H9 (cell line): ENCODE data around the gene JAKMIP1. TPM values are rescaled to one million over a fixed set of nuclear protein-coding genes. Genes with fewer than 3 reads are reported as not detected.

Experiments
- DNase-seq: peaks from one replicate; pipeline ENCODE4 v3.0.0-alpha.2; 2017
- H2AFZ ChIP-seq: one replicate; pipeline ENCODE4 v1.6.1; 2013; ENCODE audit warnings: mild to moderate bottlenecking, low read length, control low read depth, moderate library complexity
- H2AK5ac ChIP-seq: 2 replicates; pipeline ENCODE4 v1.6.1; 2013; ENCODE audit warnings: low read length, control low read depth, mixed read lengths; ENCODE audit not compliant: insufficient read length
- H2BK120ac ChIP-seq: one replicate; pipeline ENCODE4 v1.6.1; 2013; ENCODE audit warnings: low read depth, mild to moderate bottlenecking, low read length, control low read depth, inconsistent platforms; ENCODE audit not compliant: poor library complexity, severe bottlenecking
- H2BK12ac ChIP-seq: 2 replicates; pipeline ENCODE4 v1.6.1; 2013; ENCODE audit warnings: low read length, control low read depth, mixed read lengths, low read depth; ENCODE audit not compliant: insufficient read length
- H2BK15ac ChIP-seq: 2 replicates; pipeline ENCODE4 v1.6.1; 2013; ENCODE audit warnings: low read depth, low read length, control low read depth
- H2BK20ac ChIP-seq: one replicate; pipeline ENCODE4 v1.6.1; 2013; ENCODE audit warnings: low read depth, mild to moderate bottlenecking, low read length, control low read depth, inconsistent platforms; ENCODE audit not compliant: poor library complexity, severe bottlenecking
- H2BK5ac ChIP-seq: 2 replicates; pipeline ENCODE4 v1.6.1; 2013; ENCODE audit warnings: low read length, control low read depth, mixed read lengths; ENCODE audit not compliant: insufficient read length
- H3K14ac ChIP-seq: 2 replicates; pipeline ENCODE4 v1.6.1; 2013; ENCODE audit warnings: low read length, control low read depth; ENCODE audit not compliant: insufficient read depth
- H3K18ac ChIP-seq: 2 replicates; pipeline ENCODE4 v1.6.1; 2013; ENCODE audit warnings: low read depth, mild to moderate bottlenecking, mixed read lengths, low read length, control low read depth; ENCODE audit not compliant: insufficient read length
- H3K23ac ChIP-seq: 2 replicates; pipeline ENCODE4 v1.6.1; 2013; ENCODE audit warnings: low read length, control low read depth, mixed read lengths, low read depth; ENCODE audit not compliant: insufficient read length
- H3K23me2 ChIP-seq: 2 replicates; pipeline ENCODE4 v1.6.1; 2013; ENCODE audit warnings: low read depth, mild to moderate bottlenecking, mixed read lengths, low read length, control low read depth; ENCODE audit not compliant: insufficient read length, poor library complexity, severe bottlenecking
- H3K27ac ChIP-seq: 2 replicates; pipeline ENCODE4 v1.5.1; 2013; ENCODE audit warnings: low read length, control low read depth, mixed read lengths, low read depth; ENCODE audit not compliant: insufficient read length
- H3K27me3 ChIP-seq: 2 replicates; pipeline ENCODE4 v1.6.1; 2013; ENCODE audit warnings: low read length, control low read depth, inconsistent platforms; ENCODE audit not compliant: insufficient read depth
- H3K4ac ChIP-seq: 2 replicates; pipeline ENCODE4 v1.6.1; 2013; ENCODE audit warnings: low read depth, mild to moderate bottlenecking, control low read depth, inconsistent platforms, low read length, moderate library complexity
- H3K4me1 ChIP-seq: 2 replicates; pipeline ENCODE4 v1.6.1; 2013; ENCODE audit warnings: low read length, control low read depth, inconsistent platforms; ENCODE audit not compliant: insufficient read depth
- H3K4me2 ChIP-seq: 2 replicates; pipeline ENCODE4 v1.6.1; 2013; ENCODE audit warnings: low read length, control low read depth, mixed read lengths; ENCODE audit not compliant: insufficient read length, insufficient read depth
- H3K56ac ChIP-seq: 2 replicates; pipeline ENCODE4 v1.6.1; 2013; ENCODE audit warnings: low read depth, mild to moderate bottlenecking, mixed read lengths, low read length, control low read depth; ENCODE audit not compliant: insufficient read length
- H3K79me1 ChIP-seq: 2 replicates; pipeline ENCODE4 v1.6.1; 2013; ENCODE audit warnings: low read depth, mild to moderate bottlenecking, moderate library complexity, low read length, control low read depth, inconsistent platforms; ENCODE audit not compliant: insufficient read depth, poor library complexity, severe bottlenecking
- H3K79me2 ChIP-seq: 2 replicates; pipeline ENCODE4 v1.6.1; 2013; ENCODE audit warnings: low read length, control low read depth, inconsistent platforms; ENCODE audit not compliant: insufficient read depth
- H3K9ac ChIP-seq: 2 replicates; pipeline ENCODE4 v1.6.1; 2013; ENCODE audit warnings: low read length, control low read depth, mixed read lengths; ENCODE audit not compliant: insufficient read length; ENCODE audit errors: extremely low read depth
- H3K9me3 ChIP-seq: one replicate; pipeline ENCODE4 v1.6.1; 2013; ENCODE audit warnings: low read depth, low read length, inconsistent platforms; ENCODE audit not compliant: control insufficient read depth
- H3T11ph ChIP-seq: one replicate; pipeline ENCODE4 v1.6.1; 2013; ENCODE audit warnings: mild to moderate bottlenecking, low read length, control low read depth, inconsistent platforms
- H4K20me1 ChIP-seq: one replicate; pipeline ENCODE4 v1.6.1; 2013; ENCODE audit not compliant: control insufficient read depth, insufficient read length, insufficient read depth
- H4K5ac ChIP-seq: 2 replicates; pipeline ENCODE4 v1.6.1; 2013; ENCODE audit warnings: low read depth, mild to moderate bottlenecking, mixed read lengths, low read length, control low read depth; ENCODE audit not compliant: insufficient read length
- H4K8ac ChIP-seq: replicated peaks from 2 replicates; pipeline ENCODE4 v1.6.1; 2013; ENCODE audit warnings: low read length, control low read depth, mixed read lengths, low read depth; ENCODE audit not compliant: insufficient read length
- H4K91ac ChIP-seq: 2 replicates; pipeline ENCODE4 v1.6.1; 2013; ENCODE audit warnings: low read depth, mild to moderate bottlenecking, moderate library complexity, mixed read lengths, low read length, control low read depth; ENCODE audit not compliant: insufficient read length
- H3K27ac Mint-ChIP-seq, 3 experiments: 2 replicates in 2 of 3; 3 replicates in 1 of 3; pipeline ENCODE4 v1.8.0; 2020 to 2021; ENCODE audit warnings: mixed read lengths in 3 of 3, mild to moderate bottlenecking in 1 of 3, moderate library complexity in 1 of 3
- H3K27me3 Mint-ChIP-seq: 2 replicates; pipeline ENCODE4 v1.8.0; 2021; ENCODE audit warnings: low read depth, mild to moderate bottlenecking, moderate library complexity, mixed read lengths
- H3K36me3 Mint-ChIP-seq, 3 experiments: 2 replicates in 2 of 3; 3 replicates in 1 of 3; pipeline ENCODE4 v1.8.0; 2020 to 2021; ENCODE audit warnings: low read depth in 3 of 3, mixed read lengths in 3 of 3; ENCODE audit not compliant: insufficient read depth in 1 of 3
- H3K4me1 Mint-ChIP-seq, 2 experiments: 2 replicates each; pipeline ENCODE4 v1.8.0; 2020; ENCODE audit warnings: mixed read lengths in 2 of 2
- H3K4me3 Mint-ChIP-seq, 2 experiments: 2 replicates in 1 of 2; 3 replicates in 1 of 2; pipeline ENCODE4 v1.8.0; 2020 to 2021; ENCODE audit warnings: mild to moderate bottlenecking in 2 of 2, mixed read lengths in 2 of 2, moderate library complexity in 1 of 2
- H3K9me3 Mint-ChIP-seq, 2 experiments: 2 replicates in 1 of 2; 3 replicates in 1 of 2; pipeline ENCODE4 v1.8.0; 2020; ENCODE audit warnings: mild to moderate bottlenecking in 2 of 2, mixed read lengths in 2 of 2, moderate library complexity in 1 of 2
- CTCF ChIP-seq: fragments of 200-600 bp; sonication (generic); conservative IDR thresholded peaks from 3 replicates; pipeline ENCODE4 v1.8.0; 2021; ENCODE audit warnings: antibody characterized with exemption, mild to moderate bottlenecking
- WGBS: extraction: QIAGEN DNeasy Blood & Tissue Kit; methylation state at CpG from one replicate; pipeline ENCODE4 v1.1.7; 2013; ENCODE audit warnings: missing lambda C conversion rate, low lambda C conversion rate, mixed read lengths; ENCODE audit not compliant: insufficient read length; ENCODE audit errors: extremely low coverage; 5-methylcytosine and 5-hydroxymethylcytosine counted together
- total RNA-seq: library from RNA; stranded (reverse); gene quantifications from 2 replicates; pipeline ENCODE4 v1.2.1, GENCODE V29; 2021

JAKMIP1 gene
- total RNA-seq, 1 experiment from 2014 or later, result 1.5 TPM

- H3K79me1 ChIP-seq, result no peaks in the 10 kb centered on the region
- TF ChIP-seq CTCF, result no peak
Observed at GRCh38 chr4:6012200-6012599, 188.1 kb downstream of the JAKMIP1 start.

More at GRCh38 chr4:6012200-6012599, 188.1 kb downstream of the JAKMIP1 start:
- Histone ChIP-seq H3K4me1 (no peaks in the 10 kb centered on the region), H4K91ac (no peak overlapping the region), H4K5ac (no peak overlapping the region), H2BK12ac (no peak overlapping the region), H2BK5ac (no peak overlapping the region), H3K27ac (no peak overlapping the region), H3K23me2 (no peaks in the 10 kb centered on the region), H2AFZ (no peak overlapping the region), H2AK5ac (no peak overlapping the region), H3K4me2 (no peak overlapping the region), H3K18ac (no peak overlapping the region), H3K4ac (no peak overlapping the region), H3T11ph (no peak overlapping the region), H3K27me3 (peaks cover 2% of the 10 kb centered on the region; the same call in 1 of the 2 replicates), H2BK20ac (no peak overlapping the region), H2BK120ac (no peak overlapping the region), H4K20me1 (no peaks in the 10 kb centered on the region), H3K23ac (no peak overlapping the region), H4K8ac (no peak overlapping the region), H3K56ac (no peak overlapping the region), H3K9me3 (no peaks in the 10 kb centered on the region), H3K14ac (no peak overlapping the region), H2BK15ac (no peak overlapping the region), H3K9ac (no peak overlapping the region), H3K79me2 (no peaks in the 10 kb centered on the region)
- no peaks in the 10 kb centered on the region for H3K9me3 Mint-ChIP-seq
- peaks cover 43% of the 10 kb centered on the region for H3K27me3 Mint-ChIP-seq
- no peak for DNase-seq
- H3K36me3 Mint-ChIP-seq, result no peaks in the 10 kb centered on the region
- H3K4me1 Mint-ChIP-seq, result peaks cover 15 to 16% of the 10 kb centered on the region in 2 experiments
- WGBS, result no CpG with 5 or more reads among the region's 5 CpGs
- no peak overlapping the region for H3K27ac Mint-ChIP-seq
- no peak overlapping the region for H3K4me3 Mint-ChIP-seq
